Erythroblast (primary cell): Measurements from ENCODE around the gene ARHGAP26.

Experiments
- GATA1 ChIP-seq: IDR thresholded peaks from 2 replicates; pipeline ENCODE4 v1.6.1; 2011; ENCODE audit warnings: low read depth, mild to moderate bottlenecking, control low read depth, low read length, moderate library complexity
- POLR2A ChIP-seq: IDR thresholded peaks from 2 replicates; pipeline ENCODE4 v1.6.1; 2011; ENCODE audit warnings: mild to moderate bottlenecking, low read length

DNA sequence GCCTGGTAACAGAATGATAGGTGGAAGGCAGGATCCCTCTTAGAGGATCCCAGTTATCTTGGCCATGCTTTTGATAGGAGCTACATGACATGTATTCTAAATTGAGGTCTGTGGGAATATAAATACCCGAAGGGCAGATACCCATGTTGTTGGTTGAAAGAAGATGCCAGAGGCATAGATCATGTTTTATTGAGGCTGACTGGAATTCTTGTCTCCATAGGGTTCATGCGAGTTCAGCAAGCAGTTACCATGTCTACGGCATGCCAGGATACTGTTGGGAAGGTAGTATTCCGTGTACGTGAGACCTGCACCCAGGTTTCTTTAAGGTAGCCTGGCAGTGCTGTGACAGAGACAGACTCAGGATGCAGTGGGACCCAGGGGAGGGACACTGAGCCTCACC, 402.6 kb downstream of the ARHGAP26 start:
- TF ChIP-seq POLR2A (no peak), GATA1 (no peak)
